ENCODE data around the gene BACH1. TPM values are rescaled to one million over a fixed set of nuclear protein-coding genes. Genes with fewer than 3 reads are reported as not detected.
A peak's percentile ranks its signal among the peaks of the same experiment; 100 is the strongest.

Gene BACH1
- total and polyA plus RNA-seq, 10 of the 15 experiments (the other 5 are each of a cell fraction or from before 2014, with no cell fraction given), result 3.2 to 25.7 (median 10.5) TPM

DNA sequence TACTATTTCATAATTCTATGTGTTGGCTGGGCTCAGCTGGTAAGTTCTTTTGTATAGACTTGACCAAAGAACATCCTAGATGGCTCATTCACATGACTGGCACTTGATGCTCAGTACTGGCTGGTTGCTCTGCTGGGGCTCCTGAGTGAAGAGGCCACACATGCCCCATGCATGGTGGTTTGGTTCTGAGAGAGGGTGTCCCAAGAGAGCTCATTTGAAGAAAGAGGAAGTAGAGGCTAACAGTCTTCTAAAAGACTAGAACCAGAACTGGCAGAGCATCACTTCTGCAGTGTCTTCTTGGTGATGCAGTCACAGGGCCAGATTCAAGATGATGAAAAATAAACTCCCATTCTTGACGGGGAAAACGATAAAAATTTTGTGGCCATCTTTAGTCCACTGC, 5.2 kb upstream of the BACH1 start (continued):
- TF ChIP-seq PAX8 (IDR thresholded peaks at IDR 0.05) (no peak), WRNIP1 (IDR thresholded peaks at IDR 0.05; ENCODE audit: borderline replicate concordance, low read depth, low read length) (no peak), KAT2A (conservative IDR thresholded peaks at IDR 0.05; ENCODE audit: control insufficient read depth, low read depth, low read length) (no peak), YBX1 (IDR thresholded peaks at IDR 0.05) (no peak), ZNF207 (IDR thresholded peaks at IDR 0.05; ENCODE audit: borderline replicate concordance) (no peak), ZNF274 (IDR thresholded peaks at IDR 0.05; ENCODE audit: insufficient read depth, insufficient read length) (no peak), CHD1 (IDR thresholded peaks at IDR 0.05; ENCODE audit: low read depth, low read length) (no peak), POLR2AphosphoS5 (IDR thresholded peaks at IDR 0.05; ENCODE audit: low read length) (no peak), TARDBP (IDR thresholded peaks at IDR 0.05; ENCODE audit: borderline replicate concordance) (no peak), HCFC1 (IDR thresholded peaks at IDR 0.05; ENCODE audit: low read length) (no peak), BACH1 (IDR thresholded peaks at IDR 0.05; ENCODE audit: borderline replicate concordance) (peak; percentile 26; the same call in 1 of the 2 replicates), NFYB (IDR thresholded peaks at IDR 0.05; ENCODE audit: insufficient read depth, low read depth, low read length) (no peak), EZH2 (IDR thresholded peaks at IDR 0.05; ENCODE audit: borderline replicate concordance, control insufficient read depth, low read depth, low read length) (no peak), LARP7 (IDR thresholded peaks at IDR 0.05) (no peak), CREM (IDR thresholded peaks at IDR 0.05; ENCODE audit: low read depth) (no peak; the same call in 1 of the 2 replicates), MTA3 (IDR thresholded peaks at IDR 0.05; ENCODE audit: borderline replicate concordance, low read length) (0 out of 2 replicates have a peak, but pooled peaks have one; percentile 59)
- TF ChIP-seq, protein P1, sequence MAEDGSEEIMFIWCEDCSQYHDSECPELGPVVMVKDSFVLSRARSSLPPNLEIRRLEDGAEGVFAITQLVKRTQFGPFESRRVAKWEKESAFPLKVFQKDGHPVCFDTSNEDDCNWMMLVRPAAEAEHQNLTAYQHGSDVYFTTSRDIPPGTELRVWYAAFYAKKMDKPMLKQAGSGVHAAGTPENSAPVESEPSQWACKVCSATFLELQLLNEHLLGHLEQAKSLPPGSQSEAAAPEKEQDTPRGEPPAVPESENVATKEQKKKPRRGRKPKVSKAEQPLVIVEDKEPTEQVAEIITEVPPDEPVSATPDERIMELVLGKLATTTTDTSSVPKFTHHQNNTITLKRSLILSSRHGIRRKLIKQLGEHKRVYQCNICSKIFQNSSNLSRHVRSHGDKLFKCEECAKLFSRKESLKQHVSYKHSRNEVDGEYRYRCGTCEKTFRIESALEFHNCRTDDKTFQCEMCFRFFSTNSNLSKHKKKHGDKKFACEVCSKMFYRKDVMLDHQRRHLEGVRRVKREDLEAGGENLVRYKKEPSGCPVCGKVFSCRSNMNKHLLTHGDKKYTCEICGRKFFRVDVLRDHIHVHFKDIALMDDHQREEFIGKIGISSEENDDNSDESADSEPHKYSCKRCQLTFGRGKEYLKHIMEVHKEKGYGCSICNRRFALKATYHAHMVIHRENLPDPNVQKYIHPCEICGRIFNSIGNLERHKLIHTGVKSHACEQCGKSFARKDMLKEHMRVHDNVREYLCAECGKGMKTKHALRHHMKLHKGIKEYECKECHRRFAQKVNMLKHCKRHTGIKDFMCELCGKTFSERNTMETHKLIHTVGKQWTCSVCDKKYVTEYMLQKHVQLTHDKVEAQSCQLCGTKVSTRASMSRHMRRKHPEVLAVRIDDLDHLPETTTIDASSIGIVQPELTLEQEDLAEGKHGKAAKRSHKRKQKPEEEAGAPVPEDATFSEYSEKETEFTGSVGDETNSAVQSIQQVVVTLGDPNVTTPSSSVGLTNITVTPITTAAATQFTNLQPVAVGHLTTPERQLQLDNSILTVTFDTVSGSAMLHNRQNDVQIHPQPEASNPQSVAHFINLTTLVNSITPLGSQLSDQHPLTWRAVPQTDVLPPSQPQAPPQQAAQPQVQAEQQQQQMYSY (CRISPR knock-in tag; IDR thresholded peaks at IDR 0.05), result no peak
- TF ChIP-seq, protein P2, sequence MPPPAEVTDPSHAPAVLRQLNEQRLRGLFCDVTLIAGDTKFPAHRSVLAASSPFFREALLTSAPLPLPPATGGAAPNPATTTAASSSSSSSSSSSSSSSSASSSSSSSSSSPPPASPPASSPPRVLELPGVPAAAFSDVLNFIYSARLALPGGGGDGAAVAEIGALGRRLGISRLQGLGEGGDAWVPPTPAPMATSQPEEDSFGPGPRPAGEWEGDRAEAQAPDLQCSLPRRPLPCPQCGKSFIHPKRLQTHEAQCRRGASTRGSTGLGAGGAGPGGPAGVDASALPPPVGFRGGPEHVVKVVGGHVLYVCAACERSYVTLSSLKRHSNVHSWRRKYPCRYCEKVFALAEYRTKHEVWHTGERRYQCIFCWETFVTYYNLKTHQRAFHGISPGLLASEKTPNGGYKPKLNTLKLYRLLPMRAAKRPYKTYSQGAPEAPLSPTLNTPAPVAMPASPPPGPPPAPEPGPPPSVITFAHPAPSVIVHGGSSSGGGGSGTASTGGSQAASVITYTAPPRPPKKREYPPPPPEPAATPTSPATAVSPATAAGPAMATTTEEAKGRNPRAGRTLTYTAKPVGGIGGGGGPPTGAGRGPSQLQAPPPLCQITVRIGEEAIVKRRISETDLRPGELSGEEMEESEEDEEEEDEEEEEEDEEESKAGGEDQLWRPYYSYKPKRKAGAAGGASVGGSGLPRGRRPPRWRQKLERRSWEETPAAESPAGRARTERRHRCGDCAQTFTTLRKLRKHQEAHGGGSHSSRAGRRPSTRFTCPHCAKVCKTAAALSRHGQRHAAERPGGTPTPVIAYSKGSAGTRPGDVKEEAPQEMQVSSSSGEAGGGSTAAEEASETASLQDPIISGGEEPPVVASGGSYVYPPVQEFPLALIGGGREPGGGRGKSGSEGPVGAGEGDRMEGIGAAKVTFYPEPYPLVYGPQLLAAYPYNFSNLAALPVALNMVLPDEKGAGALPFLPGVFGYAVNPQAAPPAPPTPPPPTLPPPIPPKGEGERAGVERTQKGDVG (CRISPR knock-in tag; IDR thresholded peaks at IDR 0.05), result no peak
- TF ChIP-seq, protein P3, sequence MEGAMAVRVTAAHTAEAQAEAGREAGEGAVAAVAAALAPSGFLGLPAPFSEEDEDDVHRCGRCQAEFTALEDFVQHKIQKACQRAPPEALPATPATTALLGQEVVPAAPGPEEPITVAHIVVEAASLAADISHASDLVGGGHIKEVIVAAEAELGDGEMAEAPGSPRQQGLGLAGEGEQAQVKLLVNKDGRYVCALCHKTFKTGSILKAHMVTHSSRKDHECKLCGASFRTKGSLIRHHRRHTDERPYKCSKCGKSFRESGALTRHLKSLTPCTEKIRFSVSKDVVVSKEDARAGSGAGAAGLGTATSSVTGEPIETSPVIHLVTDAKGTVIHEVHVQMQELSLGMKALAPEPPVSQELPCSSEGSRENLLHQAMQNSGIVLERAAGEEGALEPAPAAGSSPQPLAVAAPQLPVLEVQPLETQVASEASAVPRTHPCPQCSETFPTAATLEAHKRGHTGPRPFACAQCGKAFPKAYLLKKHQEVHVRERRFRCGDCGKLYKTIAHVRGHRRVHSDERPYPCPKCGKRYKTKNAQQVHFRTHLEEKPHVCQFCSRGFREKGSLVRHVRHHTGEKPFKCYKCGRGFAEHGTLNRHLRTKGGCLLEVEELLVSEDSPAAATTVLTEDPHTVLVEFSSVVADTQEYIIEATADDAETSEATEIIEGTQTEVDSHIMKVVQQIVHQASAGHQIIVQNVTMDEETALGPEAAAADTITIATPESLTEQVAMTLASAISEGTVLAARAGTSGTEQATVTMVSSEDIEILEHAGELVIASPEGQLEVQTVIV (IDR thresholded peaks at IDR 0.05; ENCODE audit: borderline replicate concordance, partially characterized antibody), result no peak
- TF ChIP-seq, protein P4, sequence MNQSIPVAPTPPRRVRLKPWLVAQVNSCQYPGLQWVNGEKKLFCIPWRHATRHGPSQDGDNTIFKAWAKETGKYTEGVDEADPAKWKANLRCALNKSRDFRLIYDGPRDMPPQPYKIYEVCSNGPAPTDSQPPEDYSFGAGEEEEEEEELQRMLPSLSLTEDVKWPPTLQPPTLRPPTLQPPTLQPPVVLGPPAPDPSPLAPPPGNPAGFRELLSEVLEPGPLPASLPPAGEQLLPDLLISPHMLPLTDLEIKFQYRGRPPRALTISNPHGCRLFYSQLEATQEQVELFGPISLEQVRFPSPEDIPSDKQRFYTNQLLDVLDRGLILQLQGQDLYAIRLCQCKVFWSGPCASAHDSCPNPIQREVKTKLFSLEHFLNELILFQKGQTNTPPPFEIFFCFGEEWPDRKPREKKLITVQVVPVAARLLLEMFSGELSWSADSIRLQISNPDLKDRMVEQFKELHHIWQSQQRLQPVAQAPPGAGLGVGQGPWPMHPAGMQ (IDR thresholded peaks at IDR 0.05; ENCODE audit: borderline replicate concordance), result no peak

Measured in GM12878 (cell line).